Measurements from ENCODE around the gene ATP2B2. TPM values are rescaled to one million over a fixed set of nuclear protein-coding genes. Genes with fewer than 3 reads are reported as not detected.

Gene ATP2B2
- total RNA-seq, 4 donors from 2014 or later: 0.11 to 0.42 (median 0.15) TPM; not detected in 1

DNA sequence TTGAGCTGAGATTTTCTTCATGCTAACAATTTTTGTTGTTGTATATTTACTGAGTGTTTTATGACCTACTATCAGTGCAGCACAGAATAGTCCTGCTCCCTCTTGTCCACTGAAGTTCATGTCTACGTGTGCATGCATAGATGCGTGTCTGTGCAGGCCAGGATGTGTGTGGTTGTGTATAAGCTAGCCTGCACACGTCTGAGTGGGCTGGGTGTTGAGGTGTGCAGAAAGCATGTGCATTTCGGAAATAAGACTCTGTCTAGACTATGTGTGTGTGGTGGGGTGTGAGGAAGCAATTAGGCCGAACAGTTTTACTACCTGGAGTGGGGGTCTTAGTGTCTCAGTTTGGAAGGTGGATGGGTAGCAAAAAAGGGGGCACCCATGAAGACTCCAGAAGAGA lies 39.2 kb downstream of the ATP2B2 start:
- H3K27ac ChIP-seq: no peak overlapping the region
- WGBS, 2 donors: 79 to 81% methylated on average over 5 of the region's 5 CpGs
- TF ChIP-seq, protein P1, sequence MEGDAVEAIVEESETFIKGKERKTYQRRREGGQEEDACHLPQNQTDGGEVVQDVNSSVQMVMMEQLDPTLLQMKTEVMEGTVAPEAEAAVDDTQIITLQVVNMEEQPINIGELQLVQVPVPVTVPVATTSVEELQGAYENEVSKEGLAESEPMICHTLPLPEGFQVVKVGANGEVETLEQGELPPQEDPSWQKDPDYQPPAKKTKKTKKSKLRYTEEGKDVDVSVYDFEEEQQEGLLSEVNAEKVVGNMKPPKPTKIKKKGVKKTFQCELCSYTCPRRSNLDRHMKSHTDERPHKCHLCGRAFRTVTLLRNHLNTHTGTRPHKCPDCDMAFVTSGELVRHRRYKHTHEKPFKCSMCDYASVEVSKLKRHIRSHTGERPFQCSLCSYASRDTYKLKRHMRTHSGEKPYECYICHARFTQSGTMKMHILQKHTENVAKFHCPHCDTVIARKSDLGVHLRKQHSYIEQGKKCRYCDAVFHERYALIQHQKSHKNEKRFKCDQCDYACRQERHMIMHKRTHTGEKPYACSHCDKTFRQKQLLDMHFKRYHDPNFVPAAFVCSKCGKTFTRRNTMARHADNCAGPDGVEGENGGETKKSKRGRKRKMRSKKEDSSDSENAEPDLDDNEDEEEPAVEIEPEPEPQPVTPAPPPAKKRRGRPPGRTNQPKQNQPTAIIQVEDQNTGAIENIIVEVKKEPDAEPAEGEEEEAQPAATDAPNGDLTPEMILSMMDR (IDR thresholded peaks at IDR 0.05): no peak
- no peak for TF ChIP-seq POLR2A (IDR thresholded peaks at IDR 0.05)
- H3K27me3 ChIP-seq: no peaks in the 10 kb centered on the region
- H3K4me3 ChIP-seq (replicated peaks in 1 of 3): no peak overlapping the region
- H3K36me3 ChIP-seq: no peaks in the 10 kb centered on the region
- no peaks in the 10 kb centered on the region for H3K9me3 ChIP-seq
- H3K4me1 ChIP-seq: no peaks in the 10 kb centered on the region
- no peak for DNase-seq
- intact Hi-C loops (cut with DNase I): no loop called here

DNA sequence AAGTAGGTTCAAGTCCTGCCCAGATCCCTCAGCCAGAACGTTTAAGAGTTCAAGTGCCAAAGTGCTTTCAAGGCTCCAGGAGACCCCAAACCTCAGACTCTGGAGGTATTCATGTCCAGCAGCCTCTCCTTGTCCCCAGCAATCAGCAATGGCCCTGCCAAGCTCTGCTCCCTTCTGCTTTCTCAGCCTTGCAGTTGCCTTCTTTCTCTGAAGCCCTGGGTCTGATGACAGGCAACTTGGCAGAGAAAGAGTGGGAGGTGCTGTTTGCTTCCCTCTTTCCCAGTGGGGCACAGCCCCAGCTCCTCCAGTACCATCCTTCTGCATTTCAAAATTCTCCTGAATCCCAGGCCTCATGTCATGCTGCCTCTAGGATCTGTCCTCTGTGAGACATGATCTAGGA lies 40.2 kb downstream of the ATP2B2 start:
- no peaks in the 10 kb centered on the region for H3K9me3 ChIP-seq
- WGBS, 2 donors: 17 to 20% methylated on average over 1 of the region's 1 CpG
- no peak for TF ChIP-seq POLR2A (IDR thresholded peaks at IDR 0.05)
- TF ChIP-seq, protein P1 (IDR thresholded peaks at IDR 0.05): no peak
- no peaks in the 10 kb centered on the region for H3K4me1 ChIP-seq
- no peak for DNase-seq
- no peak overlapping the region for H3K27ac ChIP-seq
- intact Hi-C loops (cut with DNase I): no loop called here
- H3K36me3 ChIP-seq: no peaks in the 10 kb centered on the region
- H3K27me3 ChIP-seq: no peaks in the 10 kb centered on the region
- no peak overlapping the region for H3K4me3 ChIP-seq (replicated peaks in 1 of 3)

DNA sequence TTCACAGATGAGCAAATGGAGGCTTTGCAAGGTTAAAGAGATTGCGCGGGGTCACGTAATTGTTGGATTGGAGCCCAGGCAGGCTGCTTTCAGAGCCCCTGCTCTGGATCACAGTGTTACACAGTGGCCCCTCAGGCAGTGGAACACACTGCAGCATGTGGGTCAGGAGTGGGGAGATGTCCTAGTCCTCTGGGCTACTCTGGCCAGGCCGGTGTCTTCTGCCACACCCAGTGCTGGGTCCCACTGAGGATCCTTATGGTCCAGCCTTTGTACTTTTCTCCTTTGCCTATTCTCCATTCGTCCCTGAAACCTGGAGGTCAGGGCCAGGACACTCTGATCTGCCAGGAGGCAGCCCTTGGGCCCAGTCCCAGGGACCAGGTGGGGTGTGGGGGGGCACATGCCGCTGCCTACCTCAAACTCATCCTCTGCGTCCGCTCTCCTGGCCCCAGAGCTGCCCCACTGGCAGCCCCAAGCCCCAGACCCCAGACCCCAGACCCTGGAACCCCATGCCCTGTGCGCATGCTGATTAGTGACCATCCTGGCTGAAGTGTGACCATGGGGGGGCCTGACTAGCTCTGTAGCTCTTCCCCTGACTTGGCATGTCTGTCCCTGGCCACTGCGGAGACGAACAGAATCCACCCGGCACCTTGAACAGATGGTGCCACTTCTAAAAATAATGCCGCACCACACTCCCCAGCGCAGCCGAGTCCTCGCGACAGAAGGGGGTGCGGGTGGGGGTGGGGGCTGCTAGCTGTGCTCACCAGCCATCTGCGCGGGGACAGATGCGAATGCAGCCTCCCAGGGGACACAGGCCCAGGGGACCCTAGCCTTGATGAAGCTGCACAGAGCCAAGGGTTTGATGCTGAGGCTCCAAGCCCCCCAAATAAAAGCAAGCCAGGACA lies 41.6 kb downstream of the ATP2B2 start:
- DNase-seq: no peak
- TF ChIP-seq POLR2A (IDR thresholded peaks at IDR 0.05): no peak
- TF ChIP-seq, protein P1 (IDR thresholded peaks at IDR 0.05): no peak
- Histone ChIP-seq H3K4me1 (no peaks in the 10 kb centered on the region), H3K36me3 (no peaks in the 10 kb centered on the region), H3K27ac (no peak overlapping the region), H3K9me3 (no peaks in the 10 kb centered on the region), H3K27me3 (no peaks in the 10 kb centered on the region), H3K4me3 (replicated peaks in 1 of 3) (no peak overlapping the region)
- intact Hi-C loops (cut with DNase I): no loop called here
- 81 to 91% methylated on average over 13 to 21 of the region's 21 CpGs for WGBS, 2 donors

DNA sequence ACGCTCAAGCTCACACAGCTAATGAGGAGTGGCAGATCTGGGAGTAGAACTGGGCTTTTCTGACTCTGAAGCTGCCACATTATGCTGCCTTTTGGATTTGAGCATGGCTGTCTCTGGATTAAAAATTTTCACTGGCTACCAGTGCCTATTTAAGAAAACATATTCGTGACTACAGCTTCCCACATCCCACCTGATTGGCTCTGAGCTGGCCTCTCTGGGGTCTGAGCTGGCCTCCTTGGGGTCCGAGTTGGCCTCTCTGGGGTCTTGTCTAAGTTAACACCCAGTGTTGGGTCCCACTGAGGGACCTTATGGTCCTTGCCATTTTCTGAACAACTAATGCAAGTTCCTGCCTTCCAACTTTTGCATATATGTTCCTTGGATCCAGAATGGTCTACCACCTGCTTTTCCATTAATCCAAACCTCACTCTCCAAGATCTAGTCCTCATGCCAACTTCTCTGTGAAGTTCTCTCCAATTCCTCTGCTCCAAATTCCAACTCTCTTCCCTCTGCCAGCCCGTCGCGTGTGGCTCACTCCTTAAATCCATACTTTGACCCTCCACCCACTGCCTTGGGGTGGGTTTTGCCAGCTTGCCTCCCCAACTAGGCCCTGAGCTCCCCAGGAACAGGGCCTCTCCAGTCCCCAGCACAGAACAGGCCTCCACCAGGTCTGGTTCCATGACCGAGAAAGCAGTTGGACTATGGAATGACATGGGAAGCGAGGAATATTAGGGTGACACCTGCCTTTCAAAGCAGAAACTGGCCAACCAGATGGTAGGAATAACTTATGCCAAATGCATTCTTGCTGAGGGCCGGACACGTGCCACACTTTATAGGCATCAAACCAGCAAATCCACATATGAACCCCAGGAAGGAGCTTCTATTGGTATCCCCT lies 42.5 kb downstream of the ATP2B2 start:
- Histone ChIP-seq H3K27me3 (no peaks in the 10 kb centered on the region), H3K4me3 (replicated peaks in 1 of 3) (no peak overlapping the region), H3K4me1 (no peaks in the 10 kb centered on the region), H3K36me3 (no peaks in the 10 kb centered on the region), H3K27ac (no peak overlapping the region), H3K9me3 (no peaks in the 10 kb centered on the region)
- intact Hi-C loops (cut with DNase I): no loop called here
- 76 to 79% methylated on average over 10 of the region's 10 CpGs for WGBS, 2 donors
- TF ChIP-seq POLR2A (IDR thresholded peaks at IDR 0.05): no peak
- TF ChIP-seq, protein P1 (IDR thresholded peaks at IDR 0.05): no peak
- no peak for DNase-seq

All from thyroid gland (tissue), 4 donors.